Neutrophil (primary cell): Measurements from ENCODE around the gene ZBTB14.

Source experiments
- H3K27ac ChIP-seq: fragments of 200-600 bp; sonication (generic); 2 replicates; pipeline ENCODE4 v1.5.1; 2016; ENCODE audit warnings: mild to moderate bottlenecking, moderate library complexity
- H3K27me3 ChIP-seq: fragments of 200-600 bp; sonication (generic); 2 replicates; pipeline ENCODE4 v1.6.0; 2016; ENCODE audit warnings: mild to moderate bottlenecking
- H3K36me3 ChIP-seq: fragments of 200-600 bp; sonication (generic); 2 replicates; pipeline ENCODE4 v1.5.1; 2017
- H3K4me1 ChIP-seq, 2 experiments: fragments of 200-600 bp in 1 of 2; sonication (generic) in 1 of 2; 1 replicate in 1 of 2; 2 replicates in 1 of 2; pipeline versions ENCODE4 v1.5.1 to v1.6.1; 2013 to 2016; ENCODE audit warnings: low read depth in 1 of 2, low read length in 1 of 2, mild to moderate bottlenecking in 1 of 2, moderate library complexity in 1 of 2; ENCODE audit not compliant: control insufficient read depth in 1 of 2, insufficient read depth in 1 of 2
- H3K4me3 ChIP-seq, 2 experiments: fragments of 200-600 bp in 1 of 2; sonication (generic) in 1 of 2; 1 replicate in 1 of 2; 2 replicates in 1 of 2; pipeline ENCODE4 v1.5.1; 2013 to 2016; ENCODE audit warnings: low read depth in 1 of 2, low read length in 1 of 2, mild to moderate bottlenecking in 1 of 2, moderate library complexity in 1 of 2
- H3K9me3 ChIP-seq: fragments of 200-600 bp; sonication (generic); 2 replicates; pipeline ENCODE4 v1.5.1; 2016
- CTCF ChIP-seq: fragments of 200-600 bp; sonication (generic); IDR thresholded peaks from 2 replicates; pipeline ENCODE4 v1.5.1; 2016; ENCODE audit warnings: antibody characterized with exemption

Gene ZBTB14

GRCh38 chr18:5287854-5288253 is 7.7 kb downstream of the ZBTB14 start:
- no peak for TF ChIP-seq CTCF
- Histone ChIP-seq H3K27me3 (no peaks in the 10 kb centered on the region), H3K36me3 (peaks cover 14% of the 10 kb centered on the region), H3K9me3 (no peaks in the 10 kb centered on the region), H3K4me1 (no peaks in the 10 kb centered on the region), H3K4me3 (no peak overlapping the region), H3K27ac (no peak overlapping the region)

GRCh38 chr18:5286525-5286924 is 9.0 kb downstream of the ZBTB14 start:
- Histone ChIP-seq H3K4me3 (no peak overlapping the region), H3K4me1 (no peaks in the 10 kb centered on the region), H3K36me3 (peaks cover 11% of the 10 kb centered on the region), H3K27ac (no peak overlapping the region), H3K9me3 (no peaks in the 10 kb centered on the region), H3K27me3 (no peaks in the 10 kb centered on the region)
- TF ChIP-seq CTCF: no peak

GRCh38 chr18:5285326-5285725 is 10.2 kb downstream of the ZBTB14 start:
- no peak for TF ChIP-seq CTCF
- Histone ChIP-seq H3K36me3 (no peaks in the 10 kb centered on the region), H3K27ac (no peak overlapping the region), H3K4me1 (no peaks in the 10 kb centered on the region), H3K4me3 (no peak overlapping the region), H3K9me3 (no peaks in the 10 kb centered on the region), H3K27me3 (no peaks in the 10 kb centered on the region)

GRCh38 chr18:5284808-5285207 is 10.7 kb downstream of the ZBTB14 start:
- Histone ChIP-seq H3K27ac (no peak overlapping the region), H3K4me1 (no peaks in the 10 kb centered on the region)
- TF ChIP-seq CTCF: no peak

GRCh38 chr18:5282770-5283169 is 12.8 kb downstream of the ZBTB14 start:
- Histone ChIP-seq H3K27me3 (no peaks in the 10 kb centered on the region), H3K9me3 (no peaks in the 10 kb centered on the region), H3K4me1 (no peaks in the 10 kb centered on the region), H3K27ac (no peak overlapping the region), H3K4me3 (no peak overlapping the region), H3K36me3 (no peaks in the 10 kb centered on the region)
- no peak for TF ChIP-seq CTCF

More at GRCh38 chr18:5284808-5285207, 10.7 kb downstream of the ZBTB14 start:
- no peak overlapping the region for H3K4me3 ChIP-seq
- no peaks in the 10 kb centered on the region for H3K27me3 ChIP-seq
- no peaks in the 10 kb centered on the region for H3K36me3 ChIP-seq
- no peaks in the 10 kb centered on the region for H3K9me3 ChIP-seq

GRCh38 chr18:5276947-5277346 is 18.6 kb downstream of the ZBTB14 start:
- H3K27ac ChIP-seq: no peak overlapping the region
- no peak overlapping the region for H3K4me3 ChIP-seq
- TF ChIP-seq CTCF: no peak

More at GRCh38 chr18:5276947-5277346, 18.6 kb downstream of the ZBTB14 start:
- Histone ChIP-seq H3K36me3 (no peaks in the 10 kb centered on the region), H3K4me1 (no peaks in the 10 kb centered on the region), H3K27me3 (peaks cover 18% of the 10 kb centered on the region), H3K9me3 (no peaks in the 10 kb centered on the region)
